Tibial nerve (tissue), 3 donors: Measurements from ENCODE around the gene UTS2R.

ENCODE experiments used
- CTCF ChIP-seq, 5 experiments: fragments of 200-600 bp in 3 of 5; fragments of 450-650 bp in 2 of 5; sonication (generic) in 3 of 5; IDR thresholded peaks; one replicate each; pipeline ENCODE4 v1.5.1; 2016 to 2019; ENCODE audit warnings: antibody characterized with exemption in 5 of 5, mild to moderate bottlenecking in 3 of 5, moderate library complexity in 2 of 5
- POLR2A ChIP-seq, 2 donors: fragments of 450-650 bp; IDR thresholded peaks; one replicate each; pipeline ENCODE4 v1.6.1; 2017; ENCODE audit warnings: antibody characterized with exemption in 2 of 2, mild to moderate bottlenecking in 2 of 2, moderate library complexity in 2 of 2

DNA sequence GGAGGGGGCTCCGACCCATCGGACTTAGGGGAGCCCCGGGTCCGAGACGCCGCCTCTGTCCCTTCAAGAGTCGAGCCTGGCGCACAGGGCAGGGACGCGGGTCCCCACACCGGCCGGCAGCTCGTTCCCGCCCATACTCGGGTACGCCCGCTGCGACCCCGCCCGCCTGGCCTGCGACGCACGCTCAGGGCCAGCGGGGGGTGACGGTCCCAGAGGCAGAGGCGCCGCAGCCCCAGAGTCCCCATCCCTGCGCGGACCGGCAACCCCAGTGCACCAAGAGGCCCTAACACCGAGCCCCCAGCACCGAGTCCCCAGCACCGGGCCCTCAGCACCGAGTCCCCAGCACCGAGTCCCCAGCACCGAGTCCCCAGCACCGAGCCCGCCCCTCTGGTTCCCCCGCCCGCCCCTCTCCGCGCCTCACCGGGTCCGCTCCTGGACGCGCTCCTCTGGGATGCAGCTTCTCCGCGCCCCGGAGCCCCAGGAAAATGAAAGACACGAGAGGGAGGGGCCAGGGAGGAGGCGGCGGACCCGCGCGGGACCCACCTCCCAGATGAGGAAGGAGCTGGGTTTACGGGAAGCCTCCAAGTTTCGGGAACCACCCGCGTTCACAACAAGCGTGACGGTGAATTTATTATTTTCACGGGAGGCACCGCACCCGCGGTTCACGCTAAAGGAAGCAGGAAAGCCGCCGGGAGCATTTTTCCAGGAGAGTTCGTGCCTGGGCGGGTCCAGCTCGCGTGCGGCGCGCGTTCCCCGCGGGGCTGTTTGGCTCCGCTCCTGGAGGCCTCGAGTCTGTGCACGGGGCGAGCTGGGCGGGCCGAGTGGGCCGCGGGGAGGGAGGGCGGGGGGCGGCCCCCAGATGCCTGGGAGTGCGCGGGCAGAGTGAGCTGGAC, 38.0 kb upstream of the UTS2R start, which contains the start of gene SECTM1:
- no peak for TF ChIP-seq POLR2A (IDR thresholded peaks at IDR 0.05)
- TF ChIP-seq CTCF (IDR thresholded peaks at IDR 0.05): no peak
